ENCODE results near the gene CPB2. TPM values are rescaled to one million over a fixed set of nuclear protein-coding genes. Genes with fewer than 3 reads are reported as not detected.

The CPB2 gene
- total and polyA plus RNA-seq, 9 of the 15 experiments (the other 6 are each of a cell fraction or from before 2014, with no cell fraction given) = 0.03 to 0.16 (median 0.07) TPM; not detected in 6

- TF ChIP-seq UBTF (IDR thresholded peaks at IDR 0.05; ENCODE audit: borderline replicate concordance in 1 of 2, low read depth in 2 of 2, low read length in 2 of 2) = peak in 1 of 2 experiments; percentile 94; a peak in 3 of 4 replicates
- peak; percentile 49 for TF ChIP-seq ATF7 (IDR thresholded peaks at IDR 0.05)
- no peak for TF ChIP-seq ZNF384 (IDR thresholded peaks at IDR 0.05; ENCODE audit: low read depth, low read length)
- TF ChIP-seq SIN3B (IDR thresholded peaks at IDR 0.05; ENCODE audit: low read depth) = peak; percentile 82
- TF ChIP-seq PML (IDR thresholded peaks at IDR 0.05; ENCODE audit: low read length) = peak; percentile 53; the same call in 1 of the 2 replicates
- peak; percentile 72 for TF ChIP-seq ETV1 (tag; conservative IDR thresholded peaks at IDR 0.05; ENCODE audit: low read depth)
- peak; percentile 87 for TF ChIP-seq HNRNPLL (IDR thresholded peaks at IDR 0.05; ENCODE audit: low read depth, low read length, poor library complexity, severe bottlenecking)
- TF ChIP-seq CBX1 (IDR thresholded peaks at IDR 0.05; ENCODE audit: low read depth) = 0 out of 2 replicates have a peak, but pooled peaks have one; percentile 57
- TF ChIP-seq KDM5B (IDR thresholded peaks at IDR 0.05; ENCODE audit: insufficient replicate concordance, low read depth, low read length) = peak; percentile 61
- no peak for TF ChIP-seq ATF3 (IDR thresholded peaks at IDR 0.05)
- TF ChIP-seq ATF3 (CRISPR knock-in tag; conservative IDR thresholded peaks at IDR 0.05) = 0 out of 2 replicates have a peak, but pooled peaks have one; percentile 31
- peak; percentile 84 for TF ChIP-seq E2F8 (IDR thresholded peaks at IDR 0.05; ENCODE audit: low read depth, partially characterized antibody)
- TF ChIP-seq PHF20 (IDR thresholded peaks at IDR 0.05; ENCODE audit: partially characterized antibody) = peak; percentile 87
- peak; percentile 73; the same call in 1 of the 2 replicates for TF ChIP-seq ZZZ3 (IDR thresholded peaks at IDR 0.05)
- TF ChIP-seq MYC (IDR thresholded peaks at IDR 0.05; ENCODE audit: low read depth, low read length) = peak; percentile 61; the same call in 1 of the 2 replicates
- TF ChIP-seq MYC (CRISPR knock-in tag; IDR thresholded peaks at IDR 0.05; ENCODE audit: borderline replicate concordance, low read depth) = no peak
- no peak for TF ChIP-seq ZNF143 (CRISPR knock-in tag; IDR thresholded peaks at IDR 0.05)
- no peak for TF ChIP-seq CLOCK (CRISPR knock-in tag; IDR thresholded peaks at IDR 0.05; ENCODE audit: borderline replicate concordance)
Measured at GRCh38 chr13:46052319-46053161, 52.3 kb downstream of the CPB2 start, which contains the start of gene ZC3H13 (continued).
